Astrocyte (in vitro differentiated cells and primary cell): ENCODE results near the gene ATP2A2. TPM values are rescaled to one million over a fixed set of nuclear protein-coding genes. Genes with fewer than 3 reads are reported as not detected.

ENCODE experiments used
- DNase-seq: peaks from one replicate; pipeline ENCODE4 v3.0.0-alpha.2; 2010; ENCODE audit warnings: low read depth
- FAIRE-seq: peaks from 2 replicates; lab custom pipeline; 2011; peaks lifted over from hg19 to GRCh38; lab: Jason Lieb, UNC
- H2AFZ ChIP-seq: 2 replicates; pipeline ENCODE4 v1.6.0; 2012; ENCODE audit warnings: low read depth, low read length, inconsistent platforms
- H3K27ac ChIP-seq: 2 replicates; pipeline ENCODE4 v1.5.1; 2011; ENCODE audit warnings: low read depth, low read length, inconsistent platforms
- H3K27me3 ChIP-seq: 2 replicates; pipeline ENCODE4 v1.6.0; 2011; ENCODE audit warnings: low read length, inconsistent platforms; ENCODE audit not compliant: insufficient read depth
- H3K36me3 ChIP-seq: 2 replicates; pipeline ENCODE4 v1.5.1; 2011; ENCODE audit warnings: low read length, inconsistent platforms; ENCODE audit not compliant: insufficient read depth
- H3K4me1 ChIP-seq: 2 replicates; pipeline ENCODE4 v1.5.1; 2011; ENCODE audit warnings: low read length, inconsistent platforms; ENCODE audit not compliant: insufficient read depth
- H3K4me2 ChIP-seq: 2 replicates; pipeline ENCODE4 v1.6.0; 2012; ENCODE audit warnings: low read length, inconsistent platforms
- H3K4me3 ChIP-seq: 2 replicates; pipeline ENCODE4 v1.5.1; 2011; ENCODE audit warnings: low read depth, mild to moderate bottlenecking, low read length, inconsistent platforms; ENCODE audit not compliant: insufficient read depth
- H3K79me2 ChIP-seq: 2 replicates; pipeline ENCODE4 v1.6.0; 2012; ENCODE audit warnings: mild to moderate bottlenecking, low read length, inconsistent platforms; ENCODE audit not compliant: insufficient read depth
- H3K9ac ChIP-seq: 2 replicates; pipeline ENCODE4 v1.6.0; 2012; ENCODE audit warnings: mild to moderate bottlenecking, low read length, inconsistent platforms
- H3K9me3 ChIP-seq: 2 replicates; pipeline ENCODE4 v1.5.1; 2012; ENCODE audit warnings: low read depth, mild to moderate bottlenecking, low read length, inconsistent platforms; ENCODE audit not compliant: insufficient read depth
- H4K20me1 ChIP-seq: 2 replicates; pipeline ENCODE4 v1.6.0; 2012; ENCODE audit warnings: low read length, inconsistent platforms; ENCODE audit not compliant: insufficient read depth
- H3K27ac Mint-ChIP-seq: one replicate; pipeline ENCODE4 v1.8.0; 2021; ENCODE audit warnings: mild to moderate bottlenecking, mixed read lengths; ENCODE audit not compliant: unreplicated experiment
- H3K27me3 Mint-ChIP-seq: one replicate; pipeline ENCODE4 v1.8.0; 2021; ENCODE audit warnings: low read depth, mixed read lengths; ENCODE audit not compliant: unreplicated experiment
- H3K36me3 Mint-ChIP-seq: one replicate; pipeline ENCODE4 v1.8.0; 2021; ENCODE audit warnings: low read depth, mixed read lengths; ENCODE audit not compliant: unreplicated experiment
- H3K4me1 Mint-ChIP-seq: one replicate; pipeline ENCODE4 v1.8.0; 2021; ENCODE audit warnings: low read depth, mixed read lengths; ENCODE audit not compliant: unreplicated experiment
- H3K4me3 Mint-ChIP-seq: one replicate; pipeline ENCODE4 v1.8.0; 2021; ENCODE audit warnings: mild to moderate bottlenecking, moderate library complexity, mixed read lengths; ENCODE audit not compliant: unreplicated experiment
- H3K9me3 Mint-ChIP-seq: one replicate; pipeline ENCODE4 v1.8.0; 2021; ENCODE audit warnings: mild to moderate bottlenecking, mixed read lengths; ENCODE audit not compliant: unreplicated experiment
- EZH2 ChIP-seq: IDR thresholded peaks from 2 replicates; pipeline ENCODE4 v1.6.1; 2012; ENCODE audit warnings: mild to moderate bottlenecking, low read length, inconsistent platforms; ENCODE audit not compliant: insufficient read depth
- total RNA-seq: library from RNA; stranded (reverse); gene quantifications from 2 replicates; pipeline ENCODE4 v1.2.1, GENCODE V29; 2021
- TF ChIP-seq, protein P1 (sequence below): IDR thresholded peaks from 2 replicates; pipeline ENCODE4 v1.5.1; 2011; ENCODE audit warnings: low read depth, mild to moderate bottlenecking, inconsistent platforms, low read length, moderate library complexity; ENCODE audit not compliant: insufficient read depth

The ATP2A2 gene
- total RNA-seq, 1 donor from 2014 or later = 262 TPM

DNA sequence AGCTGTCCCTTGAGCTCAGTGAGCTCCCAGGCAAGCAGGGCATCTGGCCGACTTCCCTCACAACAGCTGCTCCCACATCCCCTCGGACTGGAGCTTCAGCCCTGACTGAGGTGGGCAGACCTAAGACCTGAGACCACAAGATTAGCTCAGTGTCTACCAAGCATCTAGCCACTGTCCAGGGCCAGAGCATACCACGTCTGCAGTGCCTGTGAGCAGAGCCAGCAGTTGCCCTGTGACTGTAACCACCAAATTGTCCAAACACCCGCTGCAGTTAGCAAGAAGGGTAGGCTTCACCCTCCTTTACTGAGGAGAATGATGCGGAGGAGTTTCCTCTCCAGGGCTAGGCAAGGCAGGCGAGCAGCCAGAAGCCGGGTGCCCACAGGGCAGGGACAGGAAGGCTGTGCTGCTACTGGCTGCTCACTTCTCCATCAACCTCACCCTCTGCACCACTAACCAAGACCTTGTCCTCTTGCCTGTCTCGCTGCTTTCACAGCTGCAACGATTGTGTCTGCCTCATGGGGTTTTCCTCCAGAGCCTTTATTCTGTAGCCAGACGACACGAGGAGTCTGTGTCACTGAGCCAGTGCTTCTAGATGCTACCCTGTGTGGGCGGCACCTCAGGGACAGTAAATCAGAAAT lies 68.6 kb downstream of the ATP2A2 start:
- peaks cover 29% of the 10 kb centered on the region for H3K36me3 Mint-ChIP-seq

DNA sequence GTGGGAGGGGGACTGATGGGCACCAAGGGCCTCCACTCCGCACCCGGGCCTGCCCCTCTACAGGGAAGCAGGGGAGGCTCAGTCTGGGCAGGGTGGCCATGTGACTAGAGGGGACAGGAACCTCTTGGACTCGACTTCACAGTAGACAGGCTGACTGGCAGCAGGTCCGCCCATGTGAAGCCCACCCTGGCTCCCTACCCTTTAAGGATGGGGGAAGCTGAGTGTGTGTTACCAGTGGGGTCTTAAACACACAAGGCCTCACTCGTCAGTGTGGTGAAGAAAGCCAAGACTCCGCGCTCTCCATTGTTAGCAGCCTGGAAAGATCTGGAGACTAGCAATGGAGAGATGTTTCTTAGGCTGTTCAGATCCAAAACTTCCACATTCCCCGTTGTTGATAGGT lies 70.1 kb downstream of the ATP2A2 start:
- peaks cover 20% of the 10 kb centered on the region for H3K36me3 Mint-ChIP-seq
- TF ChIP-seq, protein P1, sequence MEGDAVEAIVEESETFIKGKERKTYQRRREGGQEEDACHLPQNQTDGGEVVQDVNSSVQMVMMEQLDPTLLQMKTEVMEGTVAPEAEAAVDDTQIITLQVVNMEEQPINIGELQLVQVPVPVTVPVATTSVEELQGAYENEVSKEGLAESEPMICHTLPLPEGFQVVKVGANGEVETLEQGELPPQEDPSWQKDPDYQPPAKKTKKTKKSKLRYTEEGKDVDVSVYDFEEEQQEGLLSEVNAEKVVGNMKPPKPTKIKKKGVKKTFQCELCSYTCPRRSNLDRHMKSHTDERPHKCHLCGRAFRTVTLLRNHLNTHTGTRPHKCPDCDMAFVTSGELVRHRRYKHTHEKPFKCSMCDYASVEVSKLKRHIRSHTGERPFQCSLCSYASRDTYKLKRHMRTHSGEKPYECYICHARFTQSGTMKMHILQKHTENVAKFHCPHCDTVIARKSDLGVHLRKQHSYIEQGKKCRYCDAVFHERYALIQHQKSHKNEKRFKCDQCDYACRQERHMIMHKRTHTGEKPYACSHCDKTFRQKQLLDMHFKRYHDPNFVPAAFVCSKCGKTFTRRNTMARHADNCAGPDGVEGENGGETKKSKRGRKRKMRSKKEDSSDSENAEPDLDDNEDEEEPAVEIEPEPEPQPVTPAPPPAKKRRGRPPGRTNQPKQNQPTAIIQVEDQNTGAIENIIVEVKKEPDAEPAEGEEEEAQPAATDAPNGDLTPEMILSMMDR = no peak
- no peak for TF ChIP-seq EZH2
- H3K4me3 Mint-ChIP-seq = no peak overlapping the region
- no peak overlapping the region for H3K27ac ChIP-seq
- H2AFZ ChIP-seq = no peak overlapping the region
- FAIRE-seq (no peak), DNase-seq (no peak)
- H3K9me3 ChIP-seq = no peaks in the 10 kb centered on the region
- H3K4me1 ChIP-seq = no peaks in the 10 kb centered on the region
- H3K4me3 ChIP-seq = no peak overlapping the region
- H3K4me2 ChIP-seq = no peak overlapping the region
- no peaks in the 10 kb centered on the region for H3K9me3 Mint-ChIP-seq
- peaks cover 45% of the 10 kb centered on the region for H3K36me3 ChIP-seq
- no peak overlapping the region for H3K9ac ChIP-seq
- H3K27me3 ChIP-seq = no peaks in the 10 kb centered on the region
- H3K27ac Mint-ChIP-seq = no peak overlapping the region
- H3K4me1 Mint-ChIP-seq = peaks cover 2% of the 10 kb centered on the region
- peaks cover 46% of the 10 kb centered on the region for H4K20me1 ChIP-seq
- no peaks in the 10 kb centered on the region for H3K27me3 Mint-ChIP-seq
- H3K79me2 ChIP-seq = peaks cover 1% of the 10 kb centered on the region

More for the DNA sequence above, 68.6 kb downstream of the ATP2A2 start:
- Mint-ChIP-seq H3K27me3 (no peaks in the 10 kb centered on the region), H3K4me3 (no peak overlapping the region), H3K4me1 (peaks cover 2% of the 10 kb centered on the region), H3K9me3 (no peaks in the 10 kb centered on the region), H3K27ac (peak overlapping the region; percentile 11)
- H2AFZ ChIP-seq = no peak overlapping the region
- FAIRE-seq (no peak), DNase-seq (no peak)
- H3K9ac ChIP-seq = no peak overlapping the region
- no peaks in the 10 kb centered on the region for H3K4me1 ChIP-seq
- no peaks in the 10 kb centered on the region for H3K9me3 ChIP-seq
- H3K27me3 ChIP-seq = no peaks in the 10 kb centered on the region
- H3K4me3 ChIP-seq = no peak overlapping the region
- H3K4me2 ChIP-seq = no peak overlapping the region
- peaks cover 9% of the 10 kb centered on the region for H3K79me2 ChIP-seq
- TF ChIP-seq EZH2 = no peak
- TF ChIP-seq, protein P1 = no peak
- peaks cover 59% of the 10 kb centered on the region for H3K36me3 ChIP-seq
- no peak overlapping the region for H3K27ac ChIP-seq
- peaks cover 61% of the 10 kb centered on the region for H4K20me1 ChIP-seq

DNA sequence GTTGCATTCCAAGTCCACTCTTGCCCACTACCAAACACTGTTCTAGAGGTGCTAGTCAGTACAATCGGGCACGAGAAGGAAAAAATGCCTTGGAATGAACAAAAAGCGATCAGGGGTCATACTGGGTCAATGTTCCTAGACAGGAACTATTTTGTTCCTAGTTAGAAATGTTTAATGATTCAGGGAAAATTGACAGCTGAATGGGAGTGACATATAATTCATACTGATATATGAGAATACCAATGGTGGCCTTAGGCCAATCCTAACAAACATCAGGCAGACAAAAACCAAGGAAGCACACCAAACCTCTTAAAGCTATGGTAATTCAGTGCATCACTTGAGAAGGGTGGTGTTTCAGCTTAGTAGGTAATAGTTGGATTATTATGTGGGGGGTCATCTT lies 71.4 kb downstream of the ATP2A2 start:
- Mint-ChIP-seq H3K4me3 (no peak overlapping the region), H3K27me3 (no peaks in the 10 kb centered on the region), H3K36me3 (peaks cover 18% of the 10 kb centered on the region), H3K9me3 (no peaks in the 10 kb centered on the region), H3K27ac (no peak overlapping the region), H3K4me1 (peaks cover 2% of the 10 kb centered on the region)
- no peak overlapping the region for H3K27ac ChIP-seq
- TF ChIP-seq, protein P1 = no peak
- TF ChIP-seq EZH2 = no peak
- no peak overlapping the region for H3K9ac ChIP-seq
- H3K9me3 ChIP-seq = no peaks in the 10 kb centered on the region
- no peaks in the 10 kb centered on the region for H3K27me3 ChIP-seq
- DNase-seq = no peak
- no peak overlapping the region for H2AFZ ChIP-seq
- no peak for FAIRE-seq
- no peak overlapping the region for H3K4me2 ChIP-seq
- H4K20me1 ChIP-seq = peaks cover 43% of the 10 kb centered on the region
- H3K4me1 ChIP-seq = no peaks in the 10 kb centered on the region
- no peaks in the 10 kb centered on the region for H3K79me2 ChIP-seq
- H3K4me3 ChIP-seq = no peak overlapping the region
- H3K36me3 ChIP-seq = peaks cover 34% of the 10 kb centered on the region
